Germinal center (tissue), 1 donor: Measurements from ENCODE around the gene MYO3B.

Source experiments
- DNase-seq: peaks from one replicate; pipeline ENCODE4 v3.0.0; 2012; ENCODE audit warnings: mixed read lengths, low spot score

Gene MYO3B

DNA sequence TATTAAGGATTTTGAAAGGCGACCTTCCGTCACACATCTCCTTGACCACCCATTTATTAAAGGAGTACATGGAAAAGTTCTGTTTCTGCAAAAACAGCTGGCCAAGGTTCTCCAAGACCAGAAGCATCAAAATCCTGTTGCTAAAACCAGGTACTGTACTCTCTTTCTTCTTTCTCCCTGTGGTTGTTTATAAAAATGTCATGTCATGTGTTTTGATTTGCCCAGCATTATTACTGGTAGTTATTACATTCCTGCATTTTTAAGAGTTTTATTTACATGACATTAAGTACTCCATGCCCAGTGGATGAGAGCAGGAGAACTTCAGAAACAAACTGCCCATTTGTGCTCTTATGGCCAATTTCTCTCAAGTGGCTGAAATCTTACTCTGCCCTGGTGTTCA, 191.3 kb downstream of the MYO3B start:
- DNase-seq: no peak

DNA sequence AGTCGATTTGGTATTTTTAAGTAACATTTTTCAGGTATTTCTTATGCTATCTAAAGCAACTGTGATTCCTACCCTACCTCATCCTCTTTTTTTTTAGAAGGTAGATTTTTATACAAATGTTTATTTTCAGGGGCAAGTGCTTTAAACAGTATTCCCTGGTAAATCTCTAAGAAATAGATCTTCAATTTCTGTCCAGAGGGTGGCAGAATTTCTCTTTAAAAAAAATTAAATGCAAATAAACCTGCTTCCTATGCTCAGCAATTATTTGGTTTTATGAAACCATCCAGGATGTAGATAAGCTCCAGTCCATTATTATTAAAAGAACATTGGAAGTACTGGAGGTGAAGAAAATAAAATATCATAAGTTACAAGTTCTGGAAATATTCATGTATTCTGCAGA, 191.9 kb downstream of the MYO3B start:
- no peak for DNase-seq

DNA sequence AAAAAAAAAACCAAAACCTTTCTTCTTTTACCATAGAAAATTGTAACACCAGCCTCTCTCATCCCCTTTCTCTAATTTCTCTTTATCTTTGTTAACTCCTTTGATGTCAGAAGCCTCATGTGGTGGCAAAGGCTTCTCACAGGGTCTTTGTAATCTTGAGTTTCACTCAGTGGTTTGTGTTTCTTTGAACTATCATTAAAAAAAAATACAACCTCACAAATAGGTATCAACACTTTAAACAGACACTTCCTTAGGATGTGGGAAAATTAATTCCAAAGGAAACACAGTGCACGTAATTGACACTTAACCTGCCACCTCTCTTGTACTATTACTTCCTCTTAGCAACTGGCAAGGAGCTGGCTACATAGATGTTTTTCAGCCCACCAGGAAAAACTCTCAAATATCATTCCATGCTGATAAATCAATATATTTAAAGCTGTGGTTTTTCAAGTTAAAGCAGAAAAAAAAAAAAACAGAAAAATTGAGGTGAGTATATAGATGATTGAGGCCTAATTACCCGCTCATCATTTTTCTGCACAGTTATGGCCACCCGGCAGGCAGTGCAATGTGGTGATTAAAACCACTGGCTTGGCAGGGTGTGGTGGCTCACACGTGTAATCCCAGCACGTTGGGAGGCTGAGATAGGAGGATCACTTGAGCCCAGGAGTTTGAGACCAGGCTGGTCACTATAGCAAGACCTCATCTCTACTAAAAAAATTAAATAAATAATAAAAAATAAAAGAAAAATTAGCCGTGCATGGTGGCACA, 193.5 kb downstream of the MYO3B start:
- DNase-seq: no peak

DNA sequence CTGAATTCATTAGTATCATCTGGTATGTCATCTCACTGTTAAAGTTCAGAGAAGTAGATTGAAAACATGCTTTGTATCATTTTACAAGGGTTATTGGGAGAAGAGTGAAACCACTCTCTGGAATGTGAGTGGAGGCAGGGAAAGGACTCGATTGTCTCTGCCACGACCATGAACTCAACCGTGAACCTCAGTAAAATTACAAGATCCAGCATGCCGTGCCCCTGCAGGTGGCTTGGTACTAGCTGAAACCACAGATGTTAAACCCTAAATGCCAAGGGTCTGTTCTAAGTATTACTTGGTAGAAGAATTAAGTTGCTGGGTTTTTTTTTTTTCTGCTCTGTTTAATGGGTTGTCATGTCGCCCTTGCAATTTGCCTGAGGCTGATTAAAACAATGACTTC, 197.2 kb downstream of the MYO3B start:
- no peak for DNase-seq

DNA sequence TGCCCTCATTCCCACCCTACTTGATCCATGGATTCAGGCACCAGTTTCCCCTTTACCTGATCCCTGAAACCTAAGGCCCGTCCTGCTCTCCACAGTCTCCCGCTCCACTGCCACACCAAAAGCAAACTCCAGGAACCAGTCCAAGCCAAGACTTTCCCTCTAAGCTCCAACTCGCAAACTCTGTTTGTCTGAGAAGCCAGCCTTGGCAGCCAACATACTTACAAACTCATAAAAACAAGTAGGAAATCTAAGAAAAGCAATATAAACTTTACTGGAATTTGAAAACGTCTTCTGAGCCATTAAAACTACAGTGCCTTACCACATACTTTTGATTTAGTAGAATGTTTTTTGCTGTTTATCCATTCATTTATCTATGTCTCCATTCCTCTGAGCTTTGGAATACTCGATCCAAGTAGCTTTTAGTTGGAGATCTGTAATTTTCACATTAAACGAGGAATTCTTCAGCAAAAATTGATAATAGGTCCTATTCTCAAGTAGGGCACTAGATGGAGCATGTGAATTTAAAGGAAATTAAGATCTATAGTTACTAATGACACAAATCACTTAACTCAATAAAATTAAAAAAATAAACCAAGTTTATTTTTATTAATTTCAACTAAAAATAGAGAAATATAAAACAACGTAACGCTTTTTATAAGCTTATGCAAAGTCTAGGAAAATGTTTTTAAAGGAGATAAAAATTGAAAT, 199.7 kb downstream of the MYO3B start:
- DNase-seq: no peak

DNA sequence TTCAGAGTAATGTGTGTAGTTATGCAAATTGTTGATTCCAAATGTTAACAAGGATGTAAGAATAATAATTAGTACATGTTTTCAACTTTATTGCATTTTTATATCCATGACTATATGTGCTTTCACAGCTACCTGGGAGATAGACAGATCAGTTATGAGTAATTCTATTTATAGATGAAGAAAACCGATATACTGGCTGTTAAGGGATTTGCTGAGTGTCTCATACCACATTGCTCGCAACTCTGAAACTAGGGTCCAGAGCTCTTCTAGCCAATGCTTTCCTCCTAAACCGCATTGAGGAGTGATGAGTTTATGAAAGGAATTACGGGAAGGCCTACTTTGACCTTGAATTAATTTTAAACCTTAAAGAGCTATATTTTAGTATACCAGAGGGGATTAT, 202.3 kb downstream of the MYO3B start:
- no peak for DNase-seq

DNA sequence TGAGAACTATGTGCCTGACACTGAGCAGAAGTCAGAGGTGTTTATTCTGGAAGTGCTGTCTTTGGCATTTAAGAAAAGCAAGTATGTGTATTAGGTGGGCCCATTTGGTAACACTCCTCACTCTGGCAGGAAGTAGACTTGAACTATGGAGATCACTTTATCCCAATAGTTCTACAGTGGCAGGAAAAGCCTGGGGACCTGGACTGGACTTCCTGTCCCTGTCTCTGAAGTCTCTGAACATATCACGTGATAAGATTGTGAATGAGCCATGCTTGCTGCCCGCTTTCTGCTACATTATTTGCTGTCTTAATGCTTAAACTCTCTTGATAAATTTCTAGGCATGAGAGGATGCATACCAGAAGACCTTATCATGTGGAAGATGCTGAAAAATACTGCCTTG, 203.7 kb downstream of the MYO3B start:
- no peak for DNase-seq

DNA sequence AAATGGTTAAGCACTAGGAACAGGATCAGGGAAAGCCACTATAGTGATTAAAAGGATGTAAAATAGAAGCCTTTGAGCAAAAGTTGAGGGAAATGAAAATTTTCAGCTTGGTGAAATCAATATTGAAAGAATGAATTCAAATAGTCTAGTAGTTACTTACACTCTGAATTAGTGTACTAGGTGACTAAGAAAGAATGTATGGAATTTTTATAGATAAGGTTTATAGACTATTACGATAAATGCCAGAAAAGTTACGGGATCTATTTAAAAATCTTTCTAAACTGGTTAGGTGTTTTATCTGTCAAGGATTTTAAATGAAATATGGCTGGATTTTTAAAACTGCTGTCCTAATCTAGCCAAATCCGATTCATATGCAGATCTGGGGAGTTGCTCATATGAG, 208.6 kb downstream of the MYO3B start:
- DNase-seq: no peak

DNA sequence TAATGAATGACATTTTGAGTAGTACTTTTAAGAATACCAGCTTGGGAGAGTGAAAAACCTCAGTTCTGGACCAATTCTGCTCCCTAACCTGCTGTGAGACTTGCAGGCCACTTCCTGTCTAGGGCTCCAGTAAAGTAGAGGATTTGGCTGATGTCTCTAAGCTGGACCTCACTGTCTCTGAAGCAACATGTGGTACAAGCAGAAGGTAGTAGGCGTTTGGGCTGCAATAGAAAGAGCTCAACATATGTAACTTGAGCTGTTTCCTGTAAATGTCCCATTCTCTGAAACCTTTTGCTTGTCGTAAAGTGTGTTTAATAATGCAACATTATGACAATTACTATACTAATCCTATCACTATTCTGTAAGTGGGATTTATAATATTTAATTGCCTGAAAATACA, 213.1 kb downstream of the MYO3B start:
- no peak for DNase-seq

DNA sequence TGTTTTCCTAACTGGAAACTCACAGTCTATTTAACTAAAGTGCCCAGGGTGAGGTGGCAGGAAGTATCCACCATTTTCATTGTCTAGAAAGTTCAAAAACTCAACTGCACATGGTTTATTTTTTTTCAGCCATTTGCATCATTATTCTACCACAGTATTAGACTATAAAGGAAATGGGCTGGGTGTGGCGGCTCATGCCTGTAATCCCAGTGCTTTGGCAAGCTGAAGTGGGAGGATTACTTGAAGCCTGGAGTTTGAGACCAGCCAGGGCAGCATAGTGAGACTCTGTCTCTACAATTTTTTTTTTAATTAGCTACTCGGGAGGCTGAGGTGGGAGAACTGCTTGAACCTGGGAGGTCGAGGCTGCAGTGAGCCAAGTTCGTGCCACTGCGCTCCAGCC, 213.8 kb downstream of the MYO3B start:
- DNase-seq: no peak

DNA sequence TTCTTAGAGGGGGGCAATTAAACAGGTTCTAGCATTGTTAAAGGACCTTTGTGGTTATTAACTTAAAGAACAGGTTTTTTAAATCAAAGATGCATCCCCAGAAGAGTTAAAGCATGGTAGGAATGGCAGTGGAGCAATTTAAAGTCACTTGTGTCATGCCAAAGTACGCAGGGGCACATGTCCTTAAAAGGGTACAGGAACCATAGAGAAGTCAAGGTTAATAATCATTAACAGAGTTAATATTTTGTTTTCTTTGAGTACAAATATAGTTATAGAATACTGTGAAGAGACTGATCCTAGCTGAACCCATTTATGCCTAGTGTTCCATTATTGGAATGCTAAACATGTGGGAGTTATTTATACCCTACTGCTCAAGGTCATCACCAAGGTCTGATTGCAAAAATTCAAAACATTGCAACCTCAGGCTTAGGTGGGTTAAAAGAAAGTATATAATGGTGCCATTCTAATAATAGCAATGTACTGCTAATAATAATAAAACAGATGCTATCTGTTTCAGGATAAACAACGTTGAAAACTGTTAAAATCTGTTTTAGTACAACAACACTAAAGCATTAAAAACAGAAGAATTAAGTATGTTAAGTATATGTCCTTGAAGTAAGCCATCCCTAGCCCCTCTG, 216.0 kb downstream of the MYO3B start:
- no peak for DNase-seq

DNA sequence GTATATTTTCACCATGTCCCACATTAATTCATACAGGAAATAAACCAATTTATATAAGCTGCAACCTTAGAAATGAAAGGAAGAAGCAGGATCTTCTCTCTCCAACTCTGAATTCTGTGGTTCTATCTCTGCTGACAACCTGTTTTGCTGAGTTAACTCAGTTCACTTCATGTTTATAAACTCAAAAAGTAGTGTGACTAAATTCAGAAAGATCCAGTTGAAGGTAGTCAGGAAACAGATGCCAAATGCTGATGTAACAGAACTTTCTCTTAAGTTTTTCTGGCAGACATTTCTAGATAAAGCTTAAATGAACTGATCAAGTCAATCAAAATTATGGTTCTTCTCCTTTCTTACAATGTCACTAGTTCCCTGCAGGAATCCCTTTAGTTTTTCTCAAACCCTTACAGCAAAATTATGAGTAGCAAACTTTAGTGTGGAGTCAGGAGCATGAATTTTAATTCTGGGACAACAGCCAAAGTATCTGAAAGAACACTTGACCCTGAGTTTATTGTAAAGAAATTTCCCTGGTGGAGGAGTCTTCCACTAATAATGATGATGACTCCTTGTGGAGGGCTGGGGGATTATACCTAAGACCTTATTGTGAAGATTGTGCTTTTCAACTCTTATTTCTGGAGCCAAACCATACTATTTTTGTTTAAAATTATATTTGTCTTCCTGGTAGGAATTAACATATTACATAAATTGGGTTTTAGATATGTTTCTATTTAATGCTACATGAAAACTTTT, 216.9 kb downstream of the MYO3B start:
- no peak for DNase-seq

DNA sequence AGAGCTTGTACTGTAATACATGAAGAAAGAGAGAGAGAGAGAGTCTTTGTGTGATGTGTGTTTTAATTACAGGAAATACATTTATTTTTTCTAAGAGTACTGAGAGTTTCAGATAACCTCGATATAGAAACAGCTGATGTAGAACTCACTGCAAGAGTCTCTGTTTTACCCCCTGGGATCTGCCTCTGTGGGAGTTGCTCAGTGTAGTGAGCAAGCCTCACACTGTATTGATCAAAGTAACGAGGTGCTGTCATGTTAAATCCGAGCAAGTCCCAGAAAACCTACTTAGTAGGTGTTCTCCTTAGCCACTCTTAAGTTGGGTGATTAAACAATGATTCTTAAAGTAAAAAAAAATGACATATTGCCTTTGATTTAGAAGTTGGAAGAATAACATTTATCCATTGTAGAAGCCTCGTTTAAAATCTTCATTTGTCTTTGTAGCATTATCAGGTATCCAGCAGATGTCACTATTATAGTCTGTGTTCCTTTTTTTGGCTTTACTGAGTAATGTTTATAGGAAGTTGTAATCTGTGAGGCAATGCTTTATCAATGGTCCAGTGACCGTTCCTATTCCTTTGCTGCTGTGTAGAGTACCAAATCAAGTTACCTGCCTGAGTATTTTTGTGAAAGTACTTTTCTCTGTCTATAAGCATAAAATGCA, 219.0 kb downstream of the MYO3B start:
- DNase-seq: no peak

DNA sequence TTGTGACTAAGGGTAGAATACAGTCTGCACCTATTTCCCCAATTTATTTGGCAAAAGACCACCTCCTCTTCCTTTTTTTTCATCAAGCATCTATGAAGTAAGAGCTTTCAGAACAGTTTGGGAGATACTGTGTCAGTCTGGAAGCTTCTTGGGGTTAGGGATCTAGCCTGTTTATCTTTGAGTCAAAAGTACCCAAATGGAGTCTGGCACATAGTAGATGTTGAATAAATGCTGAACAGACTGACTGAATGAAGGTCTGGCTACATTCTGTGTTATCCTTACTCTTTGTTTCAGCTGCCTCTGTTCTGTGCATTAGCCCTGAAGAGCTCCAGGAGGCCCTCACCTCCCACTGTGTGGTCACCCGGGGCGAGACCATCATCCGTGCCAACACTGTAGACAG, 223.2 kb downstream of the MYO3B start:
- no peak for DNase-seq

DNA sequence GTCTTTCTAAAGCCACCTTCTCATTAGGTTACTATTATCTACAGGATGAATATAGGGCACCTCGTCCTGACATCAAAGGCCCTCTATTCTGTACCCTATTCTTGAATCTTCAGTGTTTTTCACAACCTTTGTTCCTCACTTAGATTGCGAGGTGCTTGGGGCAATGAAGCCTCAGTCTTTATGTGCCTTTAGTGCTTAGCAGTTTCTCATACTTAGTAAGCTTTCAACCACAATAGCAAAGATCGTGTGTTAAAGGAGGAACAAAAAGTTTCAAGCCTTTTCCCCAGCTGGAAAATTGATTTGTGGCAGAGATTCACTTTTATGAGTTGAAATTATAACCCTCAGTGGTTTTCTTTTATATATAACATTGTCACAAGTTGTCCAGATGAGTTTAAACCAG, 226.9 kb downstream of the MYO3B start:
- DNase-seq: no peak

DNA sequence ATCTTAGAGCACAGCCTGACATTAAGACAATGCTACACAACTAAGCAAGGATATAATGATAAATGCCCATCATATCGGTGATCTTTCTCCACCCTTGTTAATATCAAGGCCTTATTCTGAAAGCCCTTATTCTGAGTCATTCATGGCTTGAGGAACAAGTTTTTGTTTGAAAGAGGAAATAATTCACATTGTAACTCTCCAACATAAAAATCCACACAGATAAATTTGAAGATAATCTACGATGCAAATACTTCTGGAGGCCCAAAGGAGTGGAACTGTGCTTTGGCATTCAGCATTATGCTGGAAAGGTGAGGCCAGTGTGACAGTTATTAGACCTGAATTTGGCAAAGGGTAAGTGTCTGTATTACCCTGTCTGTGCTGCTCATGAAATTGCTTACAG, 227.4 kb downstream of the MYO3B start:
- no peak for DNase-seq

DNA sequence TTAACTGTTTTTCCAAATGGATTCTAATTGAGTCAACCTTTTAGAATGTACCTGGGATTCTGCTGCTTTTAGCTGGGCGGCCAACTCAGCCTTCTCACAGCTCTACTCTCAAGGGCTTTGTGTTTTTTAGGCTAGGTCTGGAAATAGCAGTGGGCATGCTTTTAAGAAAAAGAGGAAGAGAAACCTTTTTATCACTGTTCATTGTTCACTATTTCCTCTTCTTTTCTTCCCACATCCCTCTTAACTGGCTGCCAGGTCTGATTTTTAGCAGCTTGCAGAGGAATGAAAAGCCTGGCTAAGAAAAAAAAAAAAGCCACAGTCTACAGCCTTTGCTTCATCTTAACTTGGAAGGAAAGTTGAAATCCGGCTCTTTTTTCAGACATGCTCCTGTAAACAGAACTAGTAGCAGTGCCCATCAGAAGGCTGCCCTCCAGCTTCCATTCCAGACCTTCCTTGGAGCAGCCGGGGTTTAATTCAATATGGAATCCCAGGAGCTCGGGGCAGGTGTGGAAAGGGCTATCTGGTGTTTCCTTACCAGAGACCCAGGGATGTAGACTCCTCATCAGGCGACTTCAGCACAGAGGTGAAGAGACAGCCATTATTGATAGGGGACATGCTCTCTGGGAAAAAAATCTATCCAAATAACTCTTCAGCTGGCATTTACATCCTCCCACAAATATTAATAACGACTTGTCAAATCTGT, 230.7 kb downstream of the MYO3B start:
- no peak for DNase-seq

DNA sequence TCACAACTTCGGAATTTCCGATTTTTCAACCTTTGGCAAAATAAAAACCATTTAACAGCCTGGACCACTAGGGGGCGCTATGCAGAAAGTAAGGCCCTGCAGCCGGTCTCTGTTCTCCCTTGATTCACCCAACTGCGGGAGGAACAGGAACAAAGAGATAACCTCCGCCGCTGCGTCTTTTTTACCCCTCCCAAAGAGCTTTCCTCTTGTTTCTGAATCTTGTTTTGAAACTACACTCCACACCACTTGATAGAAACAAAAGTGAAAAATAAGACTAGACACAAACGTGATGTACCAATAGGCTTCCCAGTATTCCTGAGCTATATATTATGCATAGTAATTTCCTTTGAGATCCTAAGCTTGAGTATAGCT, 231.2 kb downstream of the MYO3B start:
- DNase-seq: peak; percentile 45

DNA sequence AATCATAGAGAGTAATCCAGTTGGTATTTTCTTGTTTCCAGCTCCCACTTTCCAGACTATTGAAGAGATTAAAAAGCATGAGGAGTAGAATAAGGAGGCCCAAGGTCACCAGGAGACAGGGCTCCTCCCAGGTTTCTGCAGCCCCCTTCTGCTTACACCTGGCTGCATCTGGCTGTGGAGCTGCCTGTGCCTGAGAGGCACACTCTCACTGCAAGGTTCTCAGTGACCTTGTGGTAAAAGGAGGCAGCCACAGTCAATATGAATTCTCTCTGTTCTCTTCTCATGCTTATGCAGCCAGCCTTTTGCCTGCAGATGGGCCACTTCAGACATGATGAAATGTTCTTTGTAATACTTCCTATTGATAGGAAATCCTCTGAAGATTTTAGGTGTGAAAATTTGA, 233.7 kb downstream of the MYO3B start:
- no peak for DNase-seq

DNA sequence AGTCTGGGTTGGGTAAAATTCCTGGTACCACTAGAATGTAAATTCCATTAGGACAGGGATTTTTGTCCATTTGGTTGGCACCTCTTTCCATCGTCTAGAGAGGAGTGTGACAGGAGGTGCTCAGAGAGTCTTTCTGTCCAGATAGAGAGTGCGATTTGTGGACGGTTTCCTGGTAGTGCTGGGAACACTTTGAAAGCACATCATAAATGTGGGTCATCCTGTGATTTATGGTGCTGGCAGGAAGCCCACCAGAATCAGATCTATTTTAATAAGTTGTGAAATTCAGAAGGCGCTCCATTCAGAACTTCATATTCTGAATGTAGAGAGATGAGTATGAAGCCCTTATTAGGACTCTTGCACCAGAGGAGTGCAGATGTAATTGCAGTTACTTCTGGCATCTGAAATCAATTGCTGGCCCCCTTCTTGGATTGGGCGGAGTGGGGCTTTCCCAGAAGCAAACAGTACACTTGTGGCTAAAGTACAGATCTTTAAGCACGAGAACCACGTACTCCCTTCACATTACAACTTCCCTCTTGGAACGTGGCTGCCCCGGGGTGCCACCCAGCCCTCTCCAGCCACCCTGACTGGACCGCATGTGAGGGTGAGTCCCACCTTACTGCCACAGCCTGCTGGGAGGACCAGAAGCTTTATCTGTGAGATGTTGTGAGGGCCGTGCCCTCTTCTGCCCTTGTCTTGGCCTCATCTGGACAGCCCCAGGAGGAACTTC, 243.2 kb downstream of the MYO3B start:
- no peak for DNase-seq

DNA sequence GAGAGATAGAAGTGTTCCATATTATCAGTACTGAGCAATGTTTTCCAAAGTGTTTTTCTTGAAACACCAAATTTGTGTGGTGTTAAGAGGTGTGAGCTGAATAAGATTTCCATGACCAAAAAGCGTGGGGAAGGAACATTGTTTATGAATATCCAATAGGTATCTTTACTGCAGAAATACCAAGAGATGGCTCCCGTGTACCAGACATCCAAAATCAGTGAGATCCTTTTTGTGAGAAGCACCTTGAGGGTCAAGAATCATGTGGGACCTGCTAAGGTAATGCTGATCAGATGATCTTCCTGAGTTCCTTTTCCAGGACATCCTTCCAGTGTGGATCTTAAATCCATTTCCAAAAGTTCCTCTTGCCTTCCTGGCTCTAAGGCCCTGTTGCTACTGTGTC, 246.0 kb downstream of the MYO3B start:
- no peak for DNase-seq
